CD4-positive, alpha-beta T cell treated with Interleukin-10 for 1 hour (primary cell): ENCODE measurements around the gene LECT2.

ENCODE experiments used
- DNase-seq: peaks from one replicate; pipeline ENCODE4 v3.0.0-alpha.2; 2020

LECT2 gene

GRCh38 chr5:135954899-135955298 lies at the start of gene LECT2:
TSS of gene LECT2 (minus strand) at chr5:135954983. CDS start at chr5:135954833, 150 bp downstream.
- no peak for DNase-seq

GRCh38 chr5:136004436-136004835 lies 49.7 kb upstream of the LECT2 start:
- DNase-seq: no peak

GRCh38 chr5:136001466-136001981 lies 46.7 kb upstream of the LECT2 start:
- no peak for DNase-seq

DNA sequence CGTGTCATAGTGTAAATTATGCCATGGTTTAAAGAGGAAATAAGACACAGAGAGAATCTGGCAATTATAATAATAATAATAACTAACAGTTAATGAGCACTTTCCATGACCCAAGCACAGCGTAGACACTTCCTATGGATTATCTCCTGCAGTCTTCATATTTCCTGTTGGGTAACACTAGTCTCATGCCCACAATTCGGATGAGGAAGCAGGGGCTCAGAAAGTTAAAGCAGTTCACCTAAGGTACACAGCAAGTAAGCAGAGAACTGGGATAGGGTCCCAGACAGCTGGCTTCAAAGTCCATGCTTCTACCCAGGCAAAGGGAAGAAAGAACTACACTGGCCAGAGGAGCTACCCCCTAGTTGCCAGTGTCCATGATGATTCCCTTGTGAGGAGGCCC lies 46.1 kb upstream of the LECT2 start:
- DNase-seq: no peak

GRCh38 chr5:136000147-136000546 lies 45.4 kb upstream of the LECT2 start:
- no peak for DNase-seq

DNA sequence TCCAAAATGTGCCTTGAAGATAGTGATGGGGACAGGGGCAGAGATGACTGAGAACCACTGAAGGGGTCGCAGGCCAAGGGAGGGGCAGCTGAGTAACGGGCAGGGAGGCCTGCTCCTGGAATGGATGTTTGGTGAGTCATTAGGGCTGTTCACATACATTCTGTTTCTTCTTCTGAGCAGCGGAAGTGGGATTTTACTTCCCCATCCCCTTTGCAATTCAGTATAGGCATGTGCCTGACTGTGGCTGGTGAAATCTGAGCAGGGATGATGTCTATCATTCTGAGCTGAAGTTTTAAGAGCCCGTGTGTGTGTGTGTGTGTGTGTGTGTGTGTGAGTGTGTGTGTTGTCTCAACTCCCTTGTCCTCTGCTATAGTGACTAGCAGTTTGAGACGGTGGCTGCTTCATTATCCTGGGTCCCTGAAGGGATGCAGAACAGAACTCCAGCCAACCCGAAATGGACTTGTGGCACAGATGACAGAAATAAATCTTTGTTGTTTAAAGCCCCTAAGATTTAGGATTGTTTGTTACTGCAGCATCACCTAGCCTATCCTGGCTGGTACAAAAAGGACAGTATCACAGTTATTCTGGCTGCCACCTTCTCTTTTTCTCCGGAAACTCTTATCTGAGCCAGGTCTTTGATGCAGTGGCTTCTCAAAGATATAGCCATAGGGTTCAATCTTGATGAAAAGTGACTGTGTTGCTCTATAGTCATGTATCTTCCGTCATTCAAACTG lies 44.8 kb upstream of the LECT2 start:
- no peak for DNase-seq

DNA sequence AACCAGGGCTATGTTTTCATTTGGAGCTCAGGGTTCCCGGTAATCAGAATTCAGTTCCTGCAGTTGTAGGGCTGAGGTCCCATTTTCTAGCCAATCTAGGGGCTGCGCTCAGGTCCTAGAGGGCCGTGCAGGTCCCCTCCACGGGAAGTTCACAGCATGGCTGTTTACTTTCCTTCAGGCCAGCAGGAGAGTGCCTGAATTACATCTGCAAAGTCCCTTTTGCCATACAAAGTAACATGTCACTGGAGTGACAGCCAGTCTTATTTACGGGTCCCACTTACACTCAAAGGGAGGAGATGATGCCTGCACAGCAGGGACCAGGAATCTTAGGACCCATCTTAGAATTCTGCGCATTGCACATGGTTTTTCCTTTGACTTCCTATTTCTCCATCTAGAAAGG lies 44.1 kb upstream of the LECT2 start:
- no peak for DNase-seq

GRCh38 chr5:135997673-135998335 lies 43.0 kb upstream of the LECT2 start:
- DNase-seq: no peak

DNA sequence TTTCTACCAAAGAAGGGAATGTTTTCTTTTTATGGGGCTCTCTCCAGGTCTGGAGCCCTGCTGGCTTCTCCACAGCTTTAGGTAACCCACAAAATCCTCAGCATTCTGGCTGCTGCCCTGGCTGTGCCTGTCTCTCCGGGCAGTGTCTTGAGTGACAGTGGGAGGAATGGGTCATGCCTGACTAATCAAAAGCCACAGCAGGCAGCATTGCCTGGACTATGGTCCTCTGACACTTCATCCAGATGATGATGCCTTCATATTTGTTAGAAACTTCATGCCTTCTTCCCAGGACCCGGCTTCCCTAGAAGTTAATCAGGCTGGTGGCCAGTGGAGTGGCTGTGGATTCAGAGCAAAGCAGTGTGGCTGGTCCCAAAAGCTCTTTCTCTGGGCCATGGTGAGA lies 41.8 kb upstream of the LECT2 start:
- no peak for DNase-seq

- no peak for DNase-seq
These were observed 41.2 kb upstream of the LECT2 start for GRCh38 chr5:135995976-135996375.

DNA sequence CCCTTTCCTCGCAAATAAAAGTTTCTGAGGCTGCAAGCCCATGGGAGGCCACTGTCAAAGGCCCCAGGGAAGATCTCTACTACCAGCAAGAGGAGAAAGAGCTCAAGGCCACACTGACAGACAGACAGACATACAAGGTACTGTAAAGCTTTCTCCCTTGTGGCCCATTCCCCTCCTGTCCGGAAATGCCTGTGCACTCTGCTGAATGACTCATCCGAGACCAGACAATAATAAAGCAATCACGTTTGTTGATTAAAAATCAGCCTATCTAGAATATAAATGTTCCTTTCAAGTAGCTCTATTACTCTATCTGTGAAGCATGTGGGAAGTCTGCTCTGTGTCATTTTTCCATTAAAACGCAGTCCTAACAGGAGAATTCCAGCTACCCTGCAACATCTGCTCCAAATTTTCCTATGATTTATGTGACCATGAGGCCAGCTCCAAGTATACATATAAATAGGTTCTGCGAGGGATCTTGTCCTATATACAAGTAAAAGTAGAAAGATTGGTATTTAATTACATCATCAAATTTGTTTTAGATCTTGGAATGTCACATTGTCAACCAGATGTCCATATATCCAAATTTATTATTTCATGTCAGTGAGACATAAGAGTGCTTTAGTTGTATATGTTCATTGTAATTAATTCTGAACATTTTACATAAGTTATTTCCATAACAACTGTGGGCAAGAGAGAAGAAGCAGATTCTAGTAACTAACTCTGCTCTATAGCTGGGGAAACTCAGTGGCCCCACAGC lies 39.3 kb upstream of the LECT2 start:
- no peak for DNase-seq

GRCh38 chr5:135993335-135993879 lies 38.6 kb upstream of the LECT2 start:
- DNase-seq: no peak

DNA sequence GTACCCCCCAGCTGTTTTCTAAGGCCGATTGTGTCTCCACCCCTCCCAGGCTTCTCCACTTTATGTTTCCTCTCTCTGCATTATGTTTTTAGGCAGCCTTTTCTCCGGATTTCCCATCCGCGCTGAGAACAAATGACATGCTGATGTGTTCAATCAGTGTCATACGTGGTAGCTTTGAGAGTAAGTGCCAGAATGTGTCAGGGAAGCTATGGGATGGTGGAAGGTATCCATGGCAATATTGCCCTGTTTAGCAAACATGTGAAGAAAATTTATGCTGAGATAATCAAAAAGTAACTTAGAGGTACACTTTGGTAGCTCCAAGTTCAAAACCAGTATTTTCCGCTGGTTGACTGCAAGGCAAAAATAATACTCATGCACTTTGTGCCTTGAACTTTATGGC lies 36.6 kb upstream of the LECT2 start:
- no peak for DNase-seq

DNA sequence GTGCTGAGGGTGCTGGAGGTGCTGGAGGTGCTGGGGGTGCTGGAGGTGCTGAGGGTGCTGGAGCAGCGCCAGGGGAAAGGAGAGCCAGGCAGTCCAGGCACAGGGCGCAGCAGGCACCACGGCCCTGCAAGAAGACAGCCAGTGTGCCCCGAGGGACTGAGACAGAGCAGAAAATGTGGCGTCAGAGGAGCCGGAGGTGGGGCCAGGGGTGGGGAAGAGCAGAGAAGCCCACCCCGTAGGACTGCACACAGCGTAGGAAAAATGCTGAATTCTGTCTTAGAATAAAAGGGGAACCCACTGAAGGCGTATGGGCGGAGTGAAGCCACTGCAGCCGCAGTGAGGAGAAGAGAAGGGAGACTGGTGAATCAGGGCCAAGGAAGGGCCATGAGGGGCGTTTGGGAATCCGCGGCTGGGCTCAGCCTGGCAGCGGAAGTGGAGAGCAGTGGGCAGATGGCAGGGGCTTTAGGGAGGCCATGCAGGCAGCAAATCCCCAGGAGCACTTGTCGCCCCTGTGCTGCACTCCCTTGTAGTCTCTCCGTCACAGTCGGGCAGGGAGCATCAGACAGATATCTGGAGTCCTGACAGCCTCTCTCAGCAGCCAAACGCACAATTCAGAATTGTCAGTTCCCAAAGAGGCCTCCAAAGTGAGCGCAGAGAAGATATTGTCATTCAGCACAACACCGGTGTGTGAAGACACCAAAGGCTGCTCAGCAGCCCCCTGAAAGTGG lies 35.9 kb upstream of the LECT2 start:
- DNase-seq: no peak

GRCh38 chr5:135989686-135990085 lies 34.9 kb upstream of the LECT2 start:
- no peak for DNase-seq

- DNase-seq: no peak
These were observed 33.8 kb upstream of the LECT2 start for GRCh38 chr5:135988546-135988945.

DNA sequence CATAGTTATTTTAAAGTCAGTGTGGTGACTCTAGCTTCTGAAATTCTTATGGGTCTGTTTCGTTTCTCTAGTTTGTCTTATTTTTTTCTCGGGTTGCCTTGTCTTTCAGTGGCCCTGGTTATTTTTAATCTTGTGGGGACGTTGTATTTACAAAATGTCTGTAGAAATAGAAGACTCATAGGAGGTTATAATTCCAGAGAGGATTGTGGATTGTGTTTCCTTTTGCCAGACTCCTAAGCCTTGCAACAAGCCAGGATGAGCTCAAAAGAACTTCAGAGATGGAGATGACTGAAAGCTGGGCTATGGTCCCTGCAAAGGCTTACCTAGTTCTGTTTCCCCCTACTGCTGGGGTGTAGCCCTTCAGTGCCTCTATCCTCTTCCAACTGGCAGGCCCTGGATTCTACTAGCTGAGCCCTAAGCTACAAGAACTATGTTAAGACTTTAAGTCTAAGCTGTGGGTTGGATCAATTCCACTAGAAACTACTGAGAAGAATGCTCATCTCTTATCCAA lies 32.2 kb upstream of the LECT2 start:
- no peak for DNase-seq

DNA sequence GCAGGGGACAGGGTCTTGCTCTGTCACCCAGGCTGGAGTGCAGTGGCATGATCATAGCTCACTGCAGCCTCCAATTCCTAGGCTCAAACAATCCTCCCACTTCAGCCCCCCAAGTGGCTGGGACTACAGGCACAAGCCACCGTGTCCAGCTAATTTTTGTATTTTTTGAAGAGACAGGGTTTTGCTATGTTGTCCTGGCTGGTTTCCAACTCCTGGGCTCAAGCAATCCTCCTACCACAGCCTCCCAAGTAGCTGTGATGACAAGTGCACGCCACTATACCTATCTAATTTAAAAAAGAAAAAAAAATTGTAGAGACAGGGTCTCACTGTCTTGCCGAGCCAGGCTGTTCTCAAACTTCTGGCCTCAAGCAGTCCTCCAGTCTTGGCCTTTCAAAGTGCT lies 31.6 kb upstream of the LECT2 start:
- no peak for DNase-seq

DNA sequence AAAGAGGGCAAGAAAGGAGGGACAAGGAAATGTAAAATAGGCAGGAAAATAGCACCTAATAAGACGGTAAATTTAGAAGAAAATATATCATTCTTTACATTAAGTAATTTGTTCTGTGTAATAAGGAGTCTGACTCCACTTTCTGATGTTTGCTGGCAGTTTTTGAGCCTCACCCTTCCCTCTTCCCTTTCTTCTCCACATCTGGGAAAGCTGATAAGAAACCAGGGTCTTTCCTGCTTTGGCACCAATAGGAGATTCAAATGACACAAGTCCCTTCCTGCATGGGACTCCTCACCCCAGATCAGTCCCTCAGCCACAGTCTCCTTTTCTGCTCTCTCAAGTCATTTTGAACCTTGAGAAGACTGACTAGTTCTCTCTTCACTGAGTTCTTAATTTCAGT lies 31.2 kb upstream of the LECT2 start:
- no peak for DNase-seq

DNA sequence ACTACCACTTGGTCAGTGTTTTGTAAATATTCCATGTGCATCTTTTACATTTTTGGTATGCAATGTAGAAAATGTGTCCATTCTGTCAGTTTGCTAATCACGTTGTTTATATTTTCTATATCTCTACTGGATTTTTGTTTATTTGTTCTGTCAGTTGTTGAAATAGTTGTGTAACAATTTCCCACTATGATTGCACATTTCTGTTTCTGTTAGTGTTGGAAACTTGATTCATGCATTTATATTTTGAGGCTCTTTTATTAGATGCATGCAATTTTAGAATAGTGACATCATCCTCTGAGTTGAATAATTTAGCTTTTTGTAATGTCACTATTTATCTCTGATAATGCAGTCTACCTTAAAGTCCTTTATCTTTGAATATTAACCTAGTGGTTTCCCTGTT lies 25.8 kb upstream of the LECT2 start:
- no peak for DNase-seq

- DNase-seq: no peak
These were observed 24.7 kb upstream of the LECT2 start for GRCh38 chr5:135979510-135979909.

GRCh38 chr5:135978993-135979392 lies 24.2 kb upstream of the LECT2 start:
- DNase-seq: no peak

DNA sequence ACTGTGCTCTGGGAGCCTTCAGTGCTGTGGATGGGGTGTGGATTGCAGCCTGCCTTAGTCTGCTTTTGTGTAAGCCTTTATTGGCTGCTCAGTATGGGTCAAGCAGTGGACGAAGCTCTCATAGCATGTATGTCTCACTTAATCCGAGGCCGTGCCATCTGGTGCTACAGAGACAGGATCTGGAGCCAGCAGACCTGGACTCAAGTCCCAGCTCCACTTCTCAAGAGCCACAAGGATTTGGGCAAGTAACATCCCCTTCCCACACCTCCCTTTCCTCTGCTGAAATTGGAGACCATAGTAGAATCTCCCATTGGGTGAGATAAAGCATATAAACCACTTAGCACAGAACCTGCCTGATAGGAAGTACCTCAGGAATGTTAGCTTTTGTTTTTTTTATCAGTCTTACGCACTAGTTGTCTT lies 23.4 kb upstream of the LECT2 start:
- no peak for DNase-seq
